GM19452 (cell line): Measurements from ENCODE around the gene SLC35G3.
"Not testable (repeated sequence)": the region's sequence is repeated elsewhere in the genome, so short reads cannot be mapped to it uniquely, and the experiment has no call there.

Experiments
- ATAC-seq: cut with Tn5 transposase; IDR thresholded peaks from one replicate; pipeline ENCODE4 v1.9.1; 2021; ENCODE audit not compliant: unreplicated experiment

SLC35G3 gene

GRCh38 chr17:35194001-35194400, at the start of gene SLC35G3:
Gene SLC35G3 (minus strand): TSS chr17:35194393. CDS start chr17:35194307, 86 bp downstream.
- not testable (repeated sequence) for ATAC-seq

GRCh38 chr17:35243561-35244340, 49.6 kb upstream of the SLC35G3 start:
- ATAC-seq = peak; percentile 12

GRCh38 chr17:35242805-35243560, 48.8 kb upstream of the SLC35G3 start, which contains the start of gene SLFN5:
Gene SLFN5 (plus strand): TSS chr17:35243072. CDS start chr17:35258691, 15,619 bp downstream.
- peak; percentile 56 for ATAC-seq

GRCh38 chr17:35242158-35242804, 48.1 kb upstream of the SLC35G3 start:
- peak; percentile 50 for ATAC-seq

- no peak for ATAC-seq
These were observed 47.3 kb upstream of the SLC35G3 start for GRCh38 chr17:35241520-35241919.

- no peak for ATAC-seq
These were observed 46.7 kb upstream of the SLC35G3 start for GRCh38 chr17:35240861-35241260.

- no peak for ATAC-seq
These were observed 45.6 kb upstream of the SLC35G3 start for GRCh38 chr17:35239823-35240222.

GRCh38 chr17:35238821-35239220, 44.6 kb upstream of the SLC35G3 start:
- ATAC-seq = no peak

- ATAC-seq = no peak
These were observed 42.6 kb upstream of the SLC35G3 start for GRCh38 chr17:35236821-35237220.

- ATAC-seq = no peak
These were observed 41.7 kb upstream of the SLC35G3 start for GRCh38 chr17:35235917-35236316.

- no peak for ATAC-seq
These were observed 41.1 kb upstream of the SLC35G3 start for GRCh38 chr17:35235289-35235688.

GRCh38 chr17:35234315-35234714, 40.1 kb upstream of the SLC35G3 start:
- not testable (repeated sequence) for ATAC-seq

GRCh38 chr17:35229638-35230037, 35.4 kb upstream of the SLC35G3 start:
- ATAC-seq = no peak

- no peak for ATAC-seq
These were observed 33.4 kb upstream of the SLC35G3 start for GRCh38 chr17:35227546-35227945.

GRCh38 chr17:35224436-35224835, 30.2 kb upstream of the SLC35G3 start:
- ATAC-seq = no peak

GRCh38 chr17:35222452-35222851, 28.3 kb upstream of the SLC35G3 start:
- ATAC-seq = no peak

GRCh38 chr17:35218915-35219314, 24.7 kb upstream of the SLC35G3 start:
- no peak for ATAC-seq

- no peak for ATAC-seq
These were observed 22.9 kb upstream of the SLC35G3 start for GRCh38 chr17:35217107-35217506.

- ATAC-seq = no peak
These were observed 20.6 kb upstream of the SLC35G3 start for GRCh38 chr17:35214631-35215273.

GRCh38 chr17:35214192-35214591, 20.0 kb upstream of the SLC35G3 start:
- no peak for ATAC-seq

GRCh38 chr17:35213412-35213940, 19.3 kb upstream of the SLC35G3 start:
- no peak for ATAC-seq
